AG09309 (cell line): ENCODE results near the gene KASH5.
"Not testable (repeated sequence)": the region's sequence is repeated elsewhere in the genome, so short reads cannot be mapped to it uniquely, and the experiment has no call there.

ENCODE experiments used
- DNase-seq: peaks from one replicate; pipeline ENCODE4 v3.0.0-alpha.2; 2010; ENCODE audit warnings: low read depth
- H3K4me3 ChIP-seq: 2 replicates; pipeline ENCODE4 v1.5.1; 2011; ENCODE audit warnings: mild to moderate bottlenecking, low read depth, low read length, moderate library complexity; ENCODE audit not compliant: control insufficient read depth
- TF ChIP-seq, protein P1 (sequence below): IDR thresholded peaks from 2 replicates; pipeline ENCODE4 v1.5.1; 2011; ENCODE audit warnings: mild to moderate bottlenecking, low read depth, low read length, inconsistent platforms; ENCODE audit not compliant: insufficient read depth, control insufficient read depth; ENCODE audit errors: missing control alignments

KASH5 gene

DNA sequence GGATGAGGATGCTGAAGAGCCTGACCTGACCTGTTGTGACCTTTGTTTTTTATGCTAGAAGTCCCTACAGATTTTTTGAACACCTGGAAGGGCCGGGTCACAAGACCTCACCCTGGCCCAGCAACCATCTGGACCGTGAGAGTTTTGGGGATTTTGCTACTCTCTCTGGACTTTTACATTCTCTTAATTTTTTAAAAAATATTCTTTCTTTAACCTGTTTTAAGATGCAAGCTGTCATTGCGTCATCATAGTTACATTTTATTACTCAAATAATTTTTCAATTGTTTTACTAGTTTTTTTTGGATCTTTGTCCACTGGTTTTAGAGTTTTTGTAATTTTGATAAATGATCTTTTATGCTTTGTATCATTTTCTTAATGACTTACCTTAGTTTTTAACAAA lies 16.9 kb upstream of the KASH5 start:
- TF ChIP-seq, protein P1, sequence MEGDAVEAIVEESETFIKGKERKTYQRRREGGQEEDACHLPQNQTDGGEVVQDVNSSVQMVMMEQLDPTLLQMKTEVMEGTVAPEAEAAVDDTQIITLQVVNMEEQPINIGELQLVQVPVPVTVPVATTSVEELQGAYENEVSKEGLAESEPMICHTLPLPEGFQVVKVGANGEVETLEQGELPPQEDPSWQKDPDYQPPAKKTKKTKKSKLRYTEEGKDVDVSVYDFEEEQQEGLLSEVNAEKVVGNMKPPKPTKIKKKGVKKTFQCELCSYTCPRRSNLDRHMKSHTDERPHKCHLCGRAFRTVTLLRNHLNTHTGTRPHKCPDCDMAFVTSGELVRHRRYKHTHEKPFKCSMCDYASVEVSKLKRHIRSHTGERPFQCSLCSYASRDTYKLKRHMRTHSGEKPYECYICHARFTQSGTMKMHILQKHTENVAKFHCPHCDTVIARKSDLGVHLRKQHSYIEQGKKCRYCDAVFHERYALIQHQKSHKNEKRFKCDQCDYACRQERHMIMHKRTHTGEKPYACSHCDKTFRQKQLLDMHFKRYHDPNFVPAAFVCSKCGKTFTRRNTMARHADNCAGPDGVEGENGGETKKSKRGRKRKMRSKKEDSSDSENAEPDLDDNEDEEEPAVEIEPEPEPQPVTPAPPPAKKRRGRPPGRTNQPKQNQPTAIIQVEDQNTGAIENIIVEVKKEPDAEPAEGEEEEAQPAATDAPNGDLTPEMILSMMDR, result no peak
- DNase-seq, result no peak

DNA sequence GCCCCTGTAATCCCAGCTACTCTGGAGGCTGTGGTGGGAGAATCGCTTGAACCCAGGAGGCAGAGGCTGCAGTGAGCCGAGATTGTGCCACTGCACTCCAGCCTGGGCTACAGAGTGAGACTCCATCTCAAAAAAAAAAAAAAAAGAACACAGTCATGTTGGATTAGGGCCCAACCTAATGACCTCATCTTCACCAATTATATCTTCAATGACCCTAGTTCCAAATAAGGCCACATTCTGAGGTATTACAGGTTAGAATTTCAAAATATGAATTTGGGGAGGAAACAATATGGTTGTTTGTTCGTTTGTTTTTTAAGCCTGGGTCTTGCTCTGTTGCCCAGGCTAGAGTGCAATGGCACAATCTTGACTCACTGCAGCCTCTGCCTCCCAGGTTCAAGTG lies 14.9 kb upstream of the KASH5 start:
- H3K4me3 ChIP-seq, DNase-seq: not testable (repeated sequence)

More for the DNA sequence above, 16.9 kb upstream of the KASH5 start:
- no peak overlapping the region for H3K4me3 ChIP-seq

GRCh38 chr19:49374665-49375434 lies 13.2 kb upstream of the KASH5 start:
- H3K4me3 ChIP-seq, result no peak overlapping the region
- TF ChIP-seq, protein P1, result no peak
- DNase-seq, result no peak

DNA sequence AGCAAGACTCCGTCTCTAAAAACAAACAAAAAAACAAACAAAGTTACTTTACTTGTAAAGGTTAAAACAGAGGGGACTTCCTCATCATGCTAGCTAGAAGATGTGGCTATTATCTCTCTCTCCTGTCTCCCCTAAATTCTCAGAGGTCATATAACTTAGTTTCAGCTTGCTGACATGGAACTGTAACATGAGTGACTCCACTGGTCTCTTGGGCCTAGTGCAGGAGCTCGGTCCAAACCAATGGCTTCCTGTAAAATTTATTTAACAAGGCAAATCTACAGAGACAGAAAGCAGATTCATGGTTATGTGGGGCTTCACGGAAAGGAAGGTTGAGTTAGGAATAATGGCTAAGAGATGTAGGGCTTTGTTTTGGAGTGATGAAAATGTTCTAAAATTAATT lies 9.5 kb upstream of the KASH5 start:
- H3K4me3 ChIP-seq, result no peak overlapping the region
- DNase-seq, result no peak
- TF ChIP-seq, protein P1, result no peak

GRCh38 chr19:49380391-49380790 lies 7.7 kb upstream of the KASH5 start:
- no peak for DNase-seq
- TF ChIP-seq, protein P1, result no peak
- no peak overlapping the region for H3K4me3 ChIP-seq

GRCh38 chr19:49382639-49383038 lies 5.4 kb upstream of the KASH5 start:
- H3K4me3 ChIP-seq, result no peak overlapping the region
- TF ChIP-seq, protein P1, result no peak
- no peak for DNase-seq

DNA sequence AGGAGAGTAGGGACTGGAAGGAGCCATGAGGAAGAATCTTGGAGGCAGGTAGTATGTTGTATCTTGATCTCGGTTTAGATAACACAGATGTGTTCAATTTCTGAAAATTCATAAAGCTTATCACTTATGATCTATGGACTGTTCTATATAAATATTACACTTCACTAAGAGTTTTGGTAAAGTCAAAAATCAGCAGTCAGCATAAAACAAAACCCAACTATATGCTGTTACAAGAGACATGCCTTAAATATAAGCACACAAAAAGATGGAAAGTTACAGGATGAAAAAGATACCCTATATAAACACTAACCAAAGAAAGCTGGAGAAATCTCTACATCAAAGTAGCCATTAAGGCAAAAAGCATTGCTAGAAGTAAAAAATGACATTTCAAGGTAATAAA lies 4.5 kb upstream of the KASH5 start:
- TF ChIP-seq, protein P1, result no peak
- no peak overlapping the region for H3K4me3 ChIP-seq
- DNase-seq, result no peak
